ENCODE measurements around the gene NUDT3.

DNA sequence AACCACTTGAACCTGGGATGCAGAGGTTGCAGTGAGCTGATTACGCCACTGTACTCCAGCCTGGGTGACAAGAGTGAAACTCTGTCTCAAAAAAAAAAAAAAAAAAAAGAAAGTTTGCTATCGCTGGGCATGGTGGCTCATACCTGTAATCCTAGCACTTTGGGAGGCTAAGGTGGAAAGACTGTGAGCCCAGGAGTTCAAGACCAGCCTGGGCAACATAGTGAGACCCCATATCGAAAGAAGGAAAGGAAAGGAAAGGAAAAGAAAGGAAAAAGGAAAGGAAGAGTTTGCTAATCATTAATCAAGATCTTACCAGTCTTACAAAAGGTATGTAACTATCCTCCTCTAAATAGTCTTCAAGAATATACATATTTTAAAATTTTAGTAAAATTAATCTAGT is 88.3 kb downstream of the NUDT3 start:
- TF ChIP-seq POLR2A (IDR thresholded peaks at IDR 0.05) (no peak), POLR2AphosphoS5 (IDR thresholded peaks at IDR 0.05) (no peak)

Measured in transverse colon (tissue), 3 donors.